Astrocyte of the spinal cord (primary cell): ENCODE results near the gene SEMA5B.

ENCODE experiments used
- DNase-seq: peaks from one replicate; pipeline ENCODE4 v3.0.0; 2011; ENCODE audit warnings: low read depth, low spot score
- H3K4me3 ChIP-seq: 2 replicates; pipeline ENCODE4 v1.5.1; 2011; ENCODE audit warnings: low read depth, mild to moderate bottlenecking, low read length, moderate library complexity
- in situ Hi-C: cut with HindIII; loops from 2 replicates; pipeline ENCODE4 v1.10.0; 2017; ENCODE audit warnings: low sequenced_read_pairs
- TF ChIP-seq, protein P1 (sequence below): IDR thresholded peaks from 2 replicates; pipeline ENCODE4 v1.5.1; 2012; ENCODE audit warnings: low read depth, mild to moderate bottlenecking, low read length, inconsistent platforms

SEMA5B gene

GRCh38 chr3:123066896-123067688 lies 39.5 kb upstream of the SEMA5B start, which contains the start of gene PDIA5:
Gene PDIA5 (plus strand): TSS chr3:123067025. CDS start chr3:123067165, 140 bp downstream.
- DNase-seq: peak; percentile 89
- peak within 1 kb of the TSS; percentile 86 for H3K4me3 ChIP-seq
- TF ChIP-seq, protein P1, sequence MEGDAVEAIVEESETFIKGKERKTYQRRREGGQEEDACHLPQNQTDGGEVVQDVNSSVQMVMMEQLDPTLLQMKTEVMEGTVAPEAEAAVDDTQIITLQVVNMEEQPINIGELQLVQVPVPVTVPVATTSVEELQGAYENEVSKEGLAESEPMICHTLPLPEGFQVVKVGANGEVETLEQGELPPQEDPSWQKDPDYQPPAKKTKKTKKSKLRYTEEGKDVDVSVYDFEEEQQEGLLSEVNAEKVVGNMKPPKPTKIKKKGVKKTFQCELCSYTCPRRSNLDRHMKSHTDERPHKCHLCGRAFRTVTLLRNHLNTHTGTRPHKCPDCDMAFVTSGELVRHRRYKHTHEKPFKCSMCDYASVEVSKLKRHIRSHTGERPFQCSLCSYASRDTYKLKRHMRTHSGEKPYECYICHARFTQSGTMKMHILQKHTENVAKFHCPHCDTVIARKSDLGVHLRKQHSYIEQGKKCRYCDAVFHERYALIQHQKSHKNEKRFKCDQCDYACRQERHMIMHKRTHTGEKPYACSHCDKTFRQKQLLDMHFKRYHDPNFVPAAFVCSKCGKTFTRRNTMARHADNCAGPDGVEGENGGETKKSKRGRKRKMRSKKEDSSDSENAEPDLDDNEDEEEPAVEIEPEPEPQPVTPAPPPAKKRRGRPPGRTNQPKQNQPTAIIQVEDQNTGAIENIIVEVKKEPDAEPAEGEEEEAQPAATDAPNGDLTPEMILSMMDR: no peak
- in situ Hi-C loops: no loop called here

DNA sequence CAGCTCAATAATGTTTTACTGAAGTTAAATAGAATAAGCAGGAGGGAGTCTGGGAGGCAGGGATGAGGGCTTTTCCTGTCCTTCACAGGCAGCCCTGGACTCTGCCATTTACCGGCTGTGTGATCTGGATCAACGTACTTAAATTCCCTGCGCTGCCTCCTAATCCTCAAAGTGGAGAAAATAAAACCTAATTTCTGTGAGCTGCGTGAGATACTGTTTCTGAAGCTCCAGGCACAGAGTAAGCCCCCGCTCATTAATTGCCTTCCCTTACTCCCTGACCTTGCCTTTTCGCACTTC lies 39.0 kb upstream of the SEMA5B start:
- TF ChIP-seq, protein P1: no peak

DNA sequence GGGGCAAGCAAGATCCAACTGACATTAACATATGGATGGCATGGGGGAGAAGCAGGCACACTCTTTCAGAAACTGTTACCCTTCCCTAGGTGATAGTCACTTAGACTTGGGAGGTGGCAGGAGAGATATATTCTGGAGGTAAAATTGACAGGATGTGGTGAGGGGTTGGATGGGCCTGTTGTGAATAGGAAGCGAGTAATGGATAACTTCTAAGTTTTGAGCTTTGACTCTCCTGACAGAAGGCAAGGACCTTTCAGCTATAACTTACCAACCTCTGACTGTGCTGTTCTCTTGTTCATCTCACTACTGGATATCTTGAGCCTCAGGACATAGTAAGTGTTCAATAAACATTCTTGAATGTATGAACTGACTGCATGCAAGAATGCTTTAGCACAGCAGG lies 37.4 kb upstream of the SEMA5B start:
- TF ChIP-seq, protein P1: no peak
- in situ Hi-C loops: no loop called here
- no peak for DNase-seq
- no peak overlapping the region for H3K4me3 ChIP-seq

More for the DNA sequence above, 39.0 kb upstream of the SEMA5B start:
- DNase-seq: no peak
- in situ Hi-C loops: no loop called here
- H3K4me3 ChIP-seq: peak overlapping the region; percentile 86

- in situ Hi-C loops: no loop called here
- DNase-seq: no peak
Measured at GRCh38 chr3:123064506-123064905, 36.9 kb upstream of the SEMA5B start.

GRCh38 chr3:123063034-123063433 lies 35.5 kb upstream of the SEMA5B start:
- in situ Hi-C loops: no loop called here
- DNase-seq: no peak
- TF ChIP-seq, protein P1: no peak
- H3K4me3 ChIP-seq: no peak overlapping the region

More at GRCh38 chr3:123064506-123064905, 36.9 kb upstream of the SEMA5B start:
- no peak overlapping the region for H3K4me3 ChIP-seq
- TF ChIP-seq, protein P1: no peak

DNA sequence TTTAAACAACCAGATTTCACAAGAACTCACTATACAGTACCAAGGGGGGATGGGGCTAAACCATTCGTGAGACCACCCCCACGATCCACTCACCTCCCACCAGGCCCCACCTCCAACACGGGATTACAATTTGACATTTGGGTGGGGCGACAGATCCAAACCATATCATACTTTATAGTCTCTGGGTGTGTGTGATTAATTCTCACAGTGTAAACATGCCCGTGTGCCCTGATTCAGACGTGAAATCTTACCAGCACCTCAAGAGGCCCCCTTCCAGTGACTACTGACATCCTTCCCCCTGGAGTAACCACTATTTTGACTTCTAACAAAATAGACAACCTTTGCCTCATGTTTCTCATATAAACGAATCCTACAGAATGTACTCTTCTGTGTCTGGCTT lies 34.3 kb upstream of the SEMA5B start:
- in situ Hi-C loops: no loop called here
- no peak overlapping the region for H3K4me3 ChIP-seq
- TF ChIP-seq, protein P1: no peak
- DNase-seq: no peak
